HL-60 (cell line): ENCODE measurements around the gene KRTAP4-11.

Source experiments
- CTCF ChIP-seq: IDR thresholded peaks from one replicate; pipeline ENCODE4 v1.5.1; 2011; ENCODE audit warnings: low read length, control low read depth, inconsistent platforms; ENCODE audit not compliant: insufficient read depth
- POLR2AphosphoS5 ChIP-seq: IDR thresholded peaks from 2 replicates; pipeline ENCODE4 v1.6.1; 2012; ENCODE audit warnings: low read depth
- TF ChIP-seq, protein P1 (sequence below): IDR thresholded peaks from 2 replicates; pipeline ENCODE4 v1.6.1; 2012; ENCODE audit warnings: low read depth; ENCODE audit not compliant: insufficient replicate concordance

DNA sequence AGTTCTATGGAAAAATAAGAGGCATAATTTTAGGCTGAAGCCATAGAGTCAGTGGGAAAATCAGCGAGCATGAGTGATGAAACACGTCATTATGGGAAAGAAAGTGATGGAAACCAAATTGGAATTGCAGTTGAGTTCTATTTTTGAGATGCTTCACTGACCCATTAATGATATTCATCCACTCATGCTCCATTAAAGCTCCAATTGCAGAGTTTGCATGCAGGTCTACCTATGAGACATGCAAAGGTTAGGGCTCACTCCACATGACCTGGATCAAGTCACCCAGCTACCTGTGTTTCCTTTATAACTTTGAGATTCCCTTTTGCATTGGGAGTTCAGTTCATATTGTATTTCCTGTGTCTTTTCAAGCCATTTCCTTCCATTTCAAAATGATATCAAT lies 44.5 kb downstream of the KRTAP4-11 start:
- TF ChIP-seq, protein P1, sequence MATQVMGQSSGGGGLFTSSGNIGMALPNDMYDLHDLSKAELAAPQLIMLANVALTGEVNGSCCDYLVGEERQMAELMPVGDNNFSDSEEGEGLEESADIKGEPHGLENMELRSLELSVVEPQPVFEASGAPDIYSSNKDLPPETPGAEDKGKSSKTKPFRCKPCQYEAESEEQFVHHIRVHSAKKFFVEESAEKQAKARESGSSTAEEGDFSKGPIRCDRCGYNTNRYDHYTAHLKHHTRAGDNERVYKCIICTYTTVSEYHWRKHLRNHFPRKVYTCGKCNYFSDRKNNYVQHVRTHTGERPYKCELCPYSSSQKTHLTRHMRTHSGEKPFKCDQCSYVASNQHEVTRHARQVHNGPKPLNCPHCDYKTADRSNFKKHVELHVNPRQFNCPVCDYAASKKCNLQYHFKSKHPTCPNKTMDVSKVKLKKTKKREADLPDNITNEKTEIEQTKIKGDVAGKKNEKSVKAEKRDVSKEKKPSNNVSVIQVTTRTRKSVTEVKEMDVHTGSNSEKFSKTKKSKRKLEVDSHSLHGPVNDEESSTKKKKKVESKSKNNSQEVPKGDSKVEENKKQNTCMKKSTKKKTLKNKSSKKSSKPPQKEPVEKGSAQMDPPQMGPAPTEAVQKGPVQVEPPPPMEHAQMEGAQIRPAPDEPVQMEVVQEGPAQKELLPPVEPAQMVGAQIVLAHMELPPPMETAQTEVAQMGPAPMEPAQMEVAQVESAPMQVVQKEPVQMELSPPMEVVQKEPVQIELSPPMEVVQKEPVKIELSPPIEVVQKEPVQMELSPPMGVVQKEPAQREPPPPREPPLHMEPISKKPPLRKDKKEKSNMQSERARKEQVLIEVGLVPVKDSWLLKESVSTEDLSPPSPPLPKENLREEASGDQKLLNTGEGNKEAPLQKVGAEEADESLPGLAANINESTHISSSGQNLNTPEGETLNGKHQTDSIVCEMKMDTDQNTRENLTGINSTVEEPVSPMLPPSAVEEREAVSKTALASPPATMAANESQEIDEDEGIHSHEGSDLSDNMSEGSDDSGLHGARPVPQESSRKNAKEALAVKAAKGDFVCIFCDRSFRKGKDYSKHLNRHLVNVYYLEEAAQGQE: no peak
- TF ChIP-seq CTCF (no peak), POLR2AphosphoS5 (no peak)
